H9 (cell line): ENCODE results near the gene CLEC16A. TPM values are rescaled to one million over a fixed set of nuclear protein-coding genes. Genes with fewer than 3 reads are reported as not detected.

Experiments
- DNase-seq: peaks from one replicate; pipeline ENCODE4 v3.0.0-alpha.2; 2017
- H2AFZ ChIP-seq: one replicate; pipeline ENCODE4 v1.6.1; 2013; ENCODE audit warnings: mild to moderate bottlenecking, low read length, control low read depth, moderate library complexity
- H2AK5ac ChIP-seq: 2 replicates; pipeline ENCODE4 v1.6.1; 2013; ENCODE audit warnings: low read length, control low read depth, mixed read lengths; ENCODE audit not compliant: insufficient read length
- H2BK120ac ChIP-seq: one replicate; pipeline ENCODE4 v1.6.1; 2013; ENCODE audit warnings: low read depth, mild to moderate bottlenecking, low read length, control low read depth, inconsistent platforms; ENCODE audit not compliant: poor library complexity, severe bottlenecking
- H2BK12ac ChIP-seq: 2 replicates; pipeline ENCODE4 v1.6.1; 2013; ENCODE audit warnings: low read length, control low read depth, mixed read lengths, low read depth; ENCODE audit not compliant: insufficient read length
- H2BK15ac ChIP-seq: 2 replicates; pipeline ENCODE4 v1.6.1; 2013; ENCODE audit warnings: low read depth, low read length, control low read depth
- H2BK20ac ChIP-seq: one replicate; pipeline ENCODE4 v1.6.1; 2013; ENCODE audit warnings: low read depth, mild to moderate bottlenecking, low read length, control low read depth, inconsistent platforms; ENCODE audit not compliant: poor library complexity, severe bottlenecking
- H2BK5ac ChIP-seq: 2 replicates; pipeline ENCODE4 v1.6.1; 2013; ENCODE audit warnings: low read length, control low read depth, mixed read lengths; ENCODE audit not compliant: insufficient read length
- H3K14ac ChIP-seq: 2 replicates; pipeline ENCODE4 v1.6.1; 2013; ENCODE audit warnings: low read length, control low read depth; ENCODE audit not compliant: insufficient read depth
- H3K18ac ChIP-seq: 2 replicates; pipeline ENCODE4 v1.6.1; 2013; ENCODE audit warnings: low read depth, mild to moderate bottlenecking, mixed read lengths, low read length, control low read depth; ENCODE audit not compliant: insufficient read length
- H3K23ac ChIP-seq: 2 replicates; pipeline ENCODE4 v1.6.1; 2013; ENCODE audit warnings: low read length, control low read depth, mixed read lengths, low read depth; ENCODE audit not compliant: insufficient read length
- H3K23me2 ChIP-seq: 2 replicates; pipeline ENCODE4 v1.6.1; 2013; ENCODE audit warnings: low read depth, mild to moderate bottlenecking, mixed read lengths, low read length, control low read depth; ENCODE audit not compliant: insufficient read length, poor library complexity, severe bottlenecking
- H3K27ac ChIP-seq: 2 replicates; pipeline ENCODE4 v1.5.1; 2013; ENCODE audit warnings: low read length, control low read depth, mixed read lengths, low read depth; ENCODE audit not compliant: insufficient read length
- H3K27me3 ChIP-seq: 2 replicates; pipeline ENCODE4 v1.6.1; 2013; ENCODE audit warnings: low read length, control low read depth, inconsistent platforms; ENCODE audit not compliant: insufficient read depth
- H3K4ac ChIP-seq: 2 replicates; pipeline ENCODE4 v1.6.1; 2013; ENCODE audit warnings: low read depth, mild to moderate bottlenecking, control low read depth, inconsistent platforms, low read length, moderate library complexity
- H3K4me1 ChIP-seq: 2 replicates; pipeline ENCODE4 v1.6.1; 2013; ENCODE audit warnings: low read length, control low read depth, inconsistent platforms; ENCODE audit not compliant: insufficient read depth
- H3K4me2 ChIP-seq: 2 replicates; pipeline ENCODE4 v1.6.1; 2013; ENCODE audit warnings: low read length, control low read depth, mixed read lengths; ENCODE audit not compliant: insufficient read length, insufficient read depth
- H3K56ac ChIP-seq: 2 replicates; pipeline ENCODE4 v1.6.1; 2013; ENCODE audit warnings: low read depth, mild to moderate bottlenecking, mixed read lengths, low read length, control low read depth; ENCODE audit not compliant: insufficient read length
- H3K79me1 ChIP-seq: 2 replicates; pipeline ENCODE4 v1.6.1; 2013; ENCODE audit warnings: low read depth, mild to moderate bottlenecking, moderate library complexity, low read length, control low read depth, inconsistent platforms; ENCODE audit not compliant: insufficient read depth, poor library complexity, severe bottlenecking
- H3K79me2 ChIP-seq: 2 replicates; pipeline ENCODE4 v1.6.1; 2013; ENCODE audit warnings: low read length, control low read depth, inconsistent platforms; ENCODE audit not compliant: insufficient read depth
- H3K9ac ChIP-seq: 2 replicates; pipeline ENCODE4 v1.6.1; 2013; ENCODE audit warnings: low read length, control low read depth, mixed read lengths; ENCODE audit not compliant: insufficient read length; ENCODE audit errors: extremely low read depth
- H3K9me3 ChIP-seq: one replicate; pipeline ENCODE4 v1.6.1; 2013; ENCODE audit warnings: low read depth, low read length, inconsistent platforms; ENCODE audit not compliant: control insufficient read depth
- H3T11ph ChIP-seq: one replicate; pipeline ENCODE4 v1.6.1; 2013; ENCODE audit warnings: mild to moderate bottlenecking, low read length, control low read depth, inconsistent platforms
- H4K20me1 ChIP-seq: one replicate; pipeline ENCODE4 v1.6.1; 2013; ENCODE audit not compliant: control insufficient read depth, insufficient read length, insufficient read depth
- H4K5ac ChIP-seq: 2 replicates; pipeline ENCODE4 v1.6.1; 2013; ENCODE audit warnings: low read depth, mild to moderate bottlenecking, mixed read lengths, low read length, control low read depth; ENCODE audit not compliant: insufficient read length
- H4K8ac ChIP-seq: replicated peaks from 2 replicates; pipeline ENCODE4 v1.6.1; 2013; ENCODE audit warnings: low read length, control low read depth, mixed read lengths, low read depth; ENCODE audit not compliant: insufficient read length
- H4K91ac ChIP-seq: 2 replicates; pipeline ENCODE4 v1.6.1; 2013; ENCODE audit warnings: low read depth, mild to moderate bottlenecking, moderate library complexity, mixed read lengths, low read length, control low read depth; ENCODE audit not compliant: insufficient read length
- H3K27ac Mint-ChIP-seq, 3 experiments: 2 replicates in 2 of 3; 3 replicates in 1 of 3; pipeline ENCODE4 v1.8.0; 2020 to 2021; ENCODE audit warnings: mixed read lengths in 3 of 3, mild to moderate bottlenecking in 1 of 3, moderate library complexity in 1 of 3
- H3K27me3 Mint-ChIP-seq: 2 replicates; pipeline ENCODE4 v1.8.0; 2021; ENCODE audit warnings: low read depth, mild to moderate bottlenecking, moderate library complexity, mixed read lengths
- H3K36me3 Mint-ChIP-seq, 3 experiments: 2 replicates in 2 of 3; 3 replicates in 1 of 3; pipeline ENCODE4 v1.8.0; 2020 to 2021; ENCODE audit warnings: low read depth in 3 of 3, mixed read lengths in 3 of 3; ENCODE audit not compliant: insufficient read depth in 1 of 3
- H3K4me1 Mint-ChIP-seq, 2 experiments: 2 replicates each; pipeline ENCODE4 v1.8.0; 2020; ENCODE audit warnings: mixed read lengths in 2 of 2
- H3K4me3 Mint-ChIP-seq, 2 experiments: 2 replicates in 1 of 2; 3 replicates in 1 of 2; pipeline ENCODE4 v1.8.0; 2020 to 2021; ENCODE audit warnings: mild to moderate bottlenecking in 2 of 2, mixed read lengths in 2 of 2, moderate library complexity in 1 of 2
- H3K9me3 Mint-ChIP-seq, 2 experiments: 2 replicates in 1 of 2; 3 replicates in 1 of 2; pipeline ENCODE4 v1.8.0; 2020; ENCODE audit warnings: mild to moderate bottlenecking in 2 of 2, mixed read lengths in 2 of 2, moderate library complexity in 1 of 2
- CTCF ChIP-seq: fragments of 200-600 bp; sonication (generic); conservative IDR thresholded peaks from 3 replicates; pipeline ENCODE4 v1.8.0; 2021; ENCODE audit warnings: antibody characterized with exemption, mild to moderate bottlenecking
- WGBS: extraction: QIAGEN DNeasy Blood & Tissue Kit; methylation state at CpG from one replicate; pipeline ENCODE4 v1.1.7; 2013; ENCODE audit warnings: missing lambda C conversion rate, low lambda C conversion rate, mixed read lengths; ENCODE audit not compliant: insufficient read length; ENCODE audit errors: extremely low coverage; 5-methylcytosine and 5-hydroxymethylcytosine counted together
- total RNA-seq: library from RNA; stranded (reverse); gene quantifications from 2 replicates; pipeline ENCODE4 v1.2.1, GENCODE V29; 2021

Gene CLEC16A
- total RNA-seq, 1 experiment from 2014 or later: 15.2 TPM

- Mint-ChIP-seq H3K27me3 (peaks cover 6% of the 10 kb centered on the region), H3K27ac (no peak overlapping the region), H3K4me3 (no peak overlapping the region), H3K36me3 (no peaks in the 10 kb centered on the region), H3K4me1 (peaks cover 31 to 32% of the 10 kb centered on the region in 2 experiments), H3K9me3 (no peaks in the 10 kb centered on the region; a peak in 1 of 5 replicates)
- Histone ChIP-seq H3K27ac (no peak overlapping the region), H3K56ac (no peak overlapping the region), H3K14ac (no peak overlapping the region; the same call in 1 of the 2 replicates), H2BK12ac (no peak overlapping the region), H3K27me3 (no peaks in the 10 kb centered on the region), H3K9ac (no peak overlapping the region), H3T11ph (no peak overlapping the region), H4K91ac (no peak overlapping the region), H2BK120ac (no peak overlapping the region), H3K9me3 (no peaks in the 10 kb centered on the region), H2AK5ac (no peak overlapping the region), H3K79me1 (no peaks in the 10 kb centered on the region), H3K79me2 (no peaks in the 10 kb centered on the region), H4K5ac (no peak overlapping the region), H4K8ac (no peak overlapping the region), H3K23ac (no peak overlapping the region), H2BK15ac (no peak overlapping the region), H4K20me1 (no peaks in the 10 kb centered on the region), H3K18ac (no peak overlapping the region), H3K4me2 (no peak overlapping the region), H2BK20ac (no peak overlapping the region), H2BK5ac (no peak overlapping the region), H3K23me2 (no peaks in the 10 kb centered on the region), H3K4me1 (no peaks in the 10 kb centered on the region; the same call in 1 of the 2 replicates), H2AFZ (no peak overlapping the region), H3K4ac (no peak overlapping the region)
- no peak for TF ChIP-seq CTCF
- no CpG with 5 or more reads among the region's 4 CpGs for WGBS
- no peak for DNase-seq
Observed at GRCh38 chr16:11204513-11205047, 260.2 kb downstream of the CLEC16A start.
